SK-N-MC (cell line): Measurements from ENCODE around the gene PRM3.

ENCODE experiments used
- EZH2 ChIP-seq: fragments of 200-600 bp; sonication (generic); IDR thresholded peaks from one replicate; pipeline ENCODE4 v1.6.1; 2017; ENCODE audit warnings: antibody characterized with exemption
- POLR2AphosphoS5 ChIP-seq: IDR thresholded peaks from 2 replicates; pipeline ENCODE4 v1.6.1; 2012; ENCODE audit warnings: mild to moderate bottlenecking, low read depth, low read length, borderline replicate concordance

- TF ChIP-seq EZH2: no peak
- TF ChIP-seq POLR2AphosphoS5: no peak
Measured at GRCh38 chr16:11276143-11276895, 2.9 kb upstream of the PRM3 start, which contains the start of gene PRM2.
